SK-N-SH (cell line): ENCODE measurements around the gene PHACTR2. TPM values are rescaled to one million over a fixed set of nuclear protein-coding genes. Genes with fewer than 3 reads are reported as not detected.

Source experiments
- CTCF ChIA-PET: fragments of 300-600, 350-600 bp; formaldehyde crosslinking; extraction: SDS; loops from one replicate; lab custom pipeline; 2021; lab: Yijun Ruan, JAX
- POLR2A ChIA-PET: fragments of 350-600 bp; sonication (Branson Sonifier 250); formaldehyde crosslinking; extraction: SDS; loops from one replicate; lab custom pipeline; 2020; ENCODE audit warnings: antibody characterized with exemption, inconsistent platforms; lab: Yijun Ruan, JAX
- DNase-seq: peaks from one replicate; pipeline ENCODE4 v3.0.0; 2012
- H2AFZ ChIP-seq: fragments of 200-600 bp; sonication (generic); 2 replicates; pipeline ENCODE4 v1.8.1; 2016; ENCODE audit warnings: antibody characterized with exemption, mild to moderate bottlenecking, low read depth
- H3F3A ChIP-seq: fragments of 200-600 bp; sonication (generic); replicated peaks from 2 replicates; pipeline ENCODE3; 2016; ENCODE audit warnings: antibody characterized with exemption, mild to moderate bottlenecking; ENCODE audit not compliant: insufficient read depth
- H3K27ac ChIP-seq, 2 experiments: fragments of 200-500 bp in 1 of 2; fragments of 200-600 bp in 1 of 2; sonication (Bioruptor generic) in 1 of 2; sonication (generic), shearing (Covaris generic) in 1 of 2; 2 replicates each; pipeline versions ENCODE4 v1.5.1 to v1.6.1; 2014 to 2016; ENCODE audit warnings: low read depth in 2 of 2, inconsistent platforms in 1 of 2, low read length in 1 of 2, mild to moderate bottlenecking in 1 of 2, mixed read lengths in 1 of 2
- H3K27me3 ChIP-seq: fragments of 200-600 bp; sonication (generic), shearing (Covaris generic); 2 replicates; pipeline ENCODE4 v1.6.1; 2016; ENCODE audit warnings: mixed run types; ENCODE audit not compliant: insufficient read depth
- H3K36me3 ChIP-seq, 2 experiments: fragments of 200-500 bp in 1 of 2; fragments of 200-600 bp in 1 of 2; sonication (Bioruptor generic) in 1 of 2; sonication (generic) in 1 of 2; replicated peaks in 1 of 2; 2 replicates each; pipeline versions ENCODE3 to v1.5.1; 2014 to 2016; ENCODE audit warnings: low read length in 1 of 2, mild to moderate bottlenecking in 1 of 2; ENCODE audit not compliant: insufficient read depth in 2 of 2, control insufficient read depth in 1 of 2
- H3K4me1 ChIP-seq, 2 experiments: fragments of 200-500 bp in 1 of 2; fragments of 200-600 bp in 1 of 2; sonication (Bioruptor generic) in 1 of 2; sonication (generic), shearing (Covaris generic) in 1 of 2; 2 replicates each; pipeline versions ENCODE4 v1.5.1 to v1.6.1; 2014 to 2016; ENCODE audit warnings: low read depth in 1 of 2, low read length in 1 of 2, mixed run types in 1 of 2; ENCODE audit not compliant: insufficient read depth in 2 of 2, control insufficient read depth in 1 of 2
- H3K4me2 ChIP-seq: fragments of 200-600 bp; sonication (generic), shearing (Covaris generic); 2 replicates; pipeline ENCODE4 v1.6.1; 2017; ENCODE audit warnings: mixed run types
- H3K4me3 ChIP-seq, 2 experiments: fragments of 200-500 bp in 1 of 2; fragments of 200-600 bp in 1 of 2; sonication (Bioruptor generic) in 1 of 2; sonication (generic), shearing (Covaris generic) in 1 of 2; 2 replicates each; pipeline versions ENCODE4 v1.5.1 to v1.8.1; 2014 to 2016; ENCODE audit warnings: low read depth in 2 of 2, inconsistent platforms in 1 of 2, low read length in 1 of 2, mild to moderate bottlenecking in 1 of 2, mixed read lengths in 1 of 2, moderate library complexity in 1 of 2
- H3K79me2 ChIP-seq: fragments of 200-600 bp; sonication (generic); 2 replicates; pipeline ENCODE4 v1.8.1; 2017; ENCODE audit warnings: mild to moderate bottlenecking; ENCODE audit not compliant: insufficient read depth
- H3K9ac ChIP-seq: fragments of 200-600 bp; sonication (generic); 2 replicates; pipeline ENCODE4 v1.6.1; 2017; ENCODE audit warnings: mixed run types
- H3K9me2 ChIP-seq: fragments of 200-600 bp; sonication (generic); 2 replicates; pipeline ENCODE4 v1.6.1; 2017; ENCODE audit warnings: mixed run types
- H3K9me3 ChIP-seq: fragments of 200-600 bp; sonication (generic); 2 replicates; pipeline ENCODE4 v1.6.1; 2017; ENCODE audit warnings: mixed run types, mild to moderate bottlenecking, moderate library complexity
- H4K20me1 ChIP-seq: fragments of 200-600 bp; sonication (generic); 2 replicates; pipeline ENCODE4 v1.6.1; 2017; ENCODE audit warnings: mild to moderate bottlenecking, mixed run types; ENCODE audit not compliant: insufficient read depth
- CHD2 ChIP-seq: fragments of 150-350 bp; IDR thresholded peaks from 2 replicates; pipeline ENCODE4 v1.6.1; 2018; ENCODE audit warnings: low read length; ENCODE audit not compliant: partially characterized antibody
- EP300 ChIP-seq, 2 experiments: IDR thresholded peaks; 2 replicates each; pipeline versions ENCODE4 v1.4.0 to v1.6.1; 2012; ENCODE audit warnings: borderline replicate concordance in 1 of 2, low read depth in 1 of 2, low read length in 1 of 2
- FOXJ3 ChIP-seq: sonication (generic); formaldehyde crosslinking; IDR thresholded peaks from 2 replicates; pipeline ENCODE4 v1.5.1; 2020; ENCODE audit warnings: mild to moderate bottlenecking, missing genetic modification reagents
- GATA2 ChIP-seq: sonication (generic); formaldehyde crosslinking; IDR thresholded peaks from 2 replicates; pipeline ENCODE4 v1.5.0; 2020; ENCODE audit warnings: mild to moderate bottlenecking, missing genetic modification reagents
- NFIC ChIP-seq: IDR thresholded peaks from 2 replicates; pipeline ENCODE4 v1.4.0; 2012; ENCODE audit warnings: borderline replicate concordance
- POLR2AphosphoS5 ChIP-seq: IDR thresholded peaks from 2 replicates; pipeline ENCODE4 v1.6.1; 2012; ENCODE audit warnings: low read depth, low read length
- RCOR1 ChIP-seq: fragments of 150-350 bp; IDR thresholded peaks from 2 replicates; pipeline ENCODE4 v1.6.1; 2017; ENCODE audit warnings: antibody characterized with exemption, low read length
- RFX5 ChIP-seq: IDR thresholded peaks from 2 replicates; pipeline ENCODE4 v1.6.1; 2012; ENCODE audit warnings: mild to moderate bottlenecking, improper control_type of control experiment, low read length
- SMC3 ChIP-seq: IDR thresholded peaks from 2 replicates; pipeline ENCODE4 v1.6.1; 2012; ENCODE audit warnings: low read depth, low read length, improper control_type of control experiment
- TAF1 ChIP-seq: IDR thresholded peaks from 2 replicates; pipeline ENCODE4 v1.6.1; 2012; ENCODE audit warnings: low read depth, mild to moderate bottlenecking, low read length, moderate library complexity, borderline replicate concordance
- TCF12 ChIP-seq: IDR thresholded peaks from 2 replicates; pipeline ENCODE4 v1.4.0; 2012
- TEAD4 ChIP-seq: IDR thresholded peaks from 2 replicates; pipeline ENCODE4 v1.4.0; 2012; ENCODE audit warnings: mild to moderate bottlenecking, borderline replicate concordance; ENCODE audit not compliant: insufficient read depth
- YY1 ChIP-seq: IDR thresholded peaks from 2 replicates; pipeline ENCODE4 v1.4.0; 2012; ENCODE audit warnings: low read depth, mild to moderate bottlenecking
- WGBS: methylation state at CpG from one replicate; pipeline ENCODE4 v1.1.6; 2017; ENCODE audit warnings: low lambda C conversion rate; 5-methylcytosine and 5-hydroxymethylcytosine counted together
- polyA plus RNA-seq, 3 experiments: library from polyadenylated mRNA; depleted of rRNA; stranded (reverse); fragments of >200 nt; gene quantifications; 2 replicates each; pipeline ENCODE4 v1.2.3, GENCODE V29; 2012
- TF ChIP-seq, protein P1 (sequence below): IDR thresholded peaks from 2 replicates; pipeline ENCODE4 v1.4.0; 2012; ENCODE audit warnings: low read depth, borderline replicate concordance
- TF ChIP-seq, protein P2 (sequence below): fragments of 200-600 bp; sonication (generic); IDR thresholded peaks from 2 replicates; pipeline ENCODE4 v1.6.1; 2017; ENCODE audit warnings: antibody characterized with exemption, mild to moderate bottlenecking, moderate library complexity
- TF ChIP-seq, protein P3 (sequence below): IDR thresholded peaks from 2 replicates; pipeline ENCODE4 v1.4.0; 2012; ENCODE audit warnings: low read depth

PHACTR2 gene
- polyA plus RNA-seq, 1 of the 3 experiments (the other 2 are of a cell fraction), result 5.0 TPM

DNA sequence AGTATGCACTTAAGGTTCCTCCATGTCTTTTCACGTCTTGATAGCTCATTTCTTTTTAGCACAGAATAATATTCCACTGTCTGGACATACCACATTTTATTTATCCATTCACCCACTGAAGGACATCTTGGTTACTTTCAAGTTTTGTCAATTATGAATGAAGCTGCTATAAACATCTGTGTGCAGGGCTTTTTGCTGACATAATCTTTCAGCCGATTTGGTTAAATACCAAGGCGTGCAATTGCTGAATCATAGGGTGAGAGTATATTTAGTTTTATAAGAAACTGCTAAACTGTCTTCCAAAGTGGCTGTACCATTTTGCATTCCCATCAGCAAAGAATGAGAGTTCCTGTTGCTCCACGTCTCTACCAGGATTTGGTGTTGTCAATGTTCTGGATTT lies 44.9 kb upstream of the PHACTR2 start:
- 92% methylated on average over 4 of the region's 4 CpGs for WGBS
- H3F3A ChIP-seq, result no peaks in the 10 kb centered on the region
- no peak overlapping the region for H3K4me3 ChIP-seq
- no peaks in the 10 kb centered on the region for H3K9me3 ChIP-seq
- no peaks in the 10 kb centered on the region for H4K20me1 ChIP-seq
- H3K4me1 ChIP-seq, result no peaks in the 10 kb centered on the region; a peak in 2 of 4 replicates
- no peak overlapping the region for H2AFZ ChIP-seq
- no peaks in the 10 kb centered on the region for H3K36me3 ChIP-seq
- TF ChIP-seq CHD2, result no peak
- TF ChIP-seq, protein P1, sequence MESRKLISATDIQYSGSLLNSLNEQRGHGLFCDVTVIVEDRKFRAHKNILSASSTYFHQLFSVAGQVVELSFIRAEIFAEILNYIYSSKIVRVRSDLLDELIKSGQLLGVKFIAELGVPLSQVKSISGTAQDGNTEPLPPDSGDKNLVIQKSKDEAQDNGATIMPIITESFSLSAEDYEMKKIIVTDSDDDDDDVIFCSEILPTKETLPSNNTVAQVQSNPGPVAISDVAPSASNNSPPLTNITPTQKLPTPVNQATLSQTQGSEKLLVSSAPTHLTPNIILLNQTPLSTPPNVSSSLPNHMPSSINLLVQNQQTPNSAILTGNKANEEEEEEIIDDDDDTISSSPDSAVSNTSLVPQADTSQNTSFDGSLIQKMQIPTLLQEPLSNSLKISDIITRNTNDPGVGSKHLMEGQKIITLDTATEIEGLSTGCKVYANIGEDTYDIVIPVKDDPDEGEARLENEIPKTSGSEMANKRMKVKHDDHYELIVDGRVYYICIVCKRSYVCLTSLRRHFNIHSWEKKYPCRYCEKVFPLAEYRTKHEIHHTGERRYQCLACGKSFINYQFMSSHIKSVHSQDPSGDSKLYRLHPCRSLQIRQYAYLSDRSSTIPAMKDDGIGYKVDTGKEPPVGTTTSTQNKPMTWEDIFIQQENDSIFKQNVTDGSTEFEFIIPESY, result no peak
- H3K79me2 ChIP-seq, result no peaks in the 10 kb centered on the region
- ChIA-PET CTCF (no interaction called here), POLR2A (no interaction called here)
- no peaks in the 10 kb centered on the region for H3K27me3 ChIP-seq
- H3K9ac ChIP-seq, result no peak overlapping the region
- H3K9me2 ChIP-seq, result no peaks in the 10 kb centered on the region
- no peak overlapping the region for H3K27ac ChIP-seq
- no peak for DNase-seq
- no peak overlapping the region for H3K4me2 ChIP-seq

DNA sequence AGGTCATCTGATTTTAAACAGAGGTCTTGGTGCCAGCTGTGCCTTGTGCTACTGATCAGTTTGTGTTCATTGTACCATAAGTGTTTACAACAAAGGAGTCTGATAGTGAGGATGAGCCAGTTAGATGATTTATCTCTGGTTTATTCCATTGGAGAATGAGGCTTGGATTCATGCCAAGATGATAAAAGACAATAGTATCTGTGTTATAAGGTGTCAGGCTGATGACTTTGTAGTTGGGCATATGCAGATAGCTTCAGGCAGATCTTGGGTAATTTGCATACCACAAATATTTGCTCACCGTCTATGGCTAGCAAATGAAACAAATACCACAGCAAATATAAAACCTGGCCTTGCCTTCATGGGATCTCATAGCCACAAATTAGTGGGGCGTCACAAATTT lies 43.3 kb upstream of the PHACTR2 start:
- Histone ChIP-seq H3K36me3 (no peaks in the 10 kb centered on the region), H3K4me3 (no peak overlapping the region), H3K4me2 (no peak overlapping the region), H3K27me3 (no peaks in the 10 kb centered on the region), H3K4me1 (no peaks in the 10 kb centered on the region; a peak in 2 of 4 replicates), H3K9me2 (no peaks in the 10 kb centered on the region), H3K79me2 (no peaks in the 10 kb centered on the region), H2AFZ (no peak overlapping the region), H3K9me3 (no peaks in the 10 kb centered on the region), H3F3A (no peaks in the 10 kb centered on the region), H4K20me1 (no peaks in the 10 kb centered on the region), H3K9ac (no peak overlapping the region), H3K27ac (no peak overlapping the region)
- POLR2A ChIA-PET, result no interaction called here
- no peak for TF ChIP-seq TAF1
- TF ChIP-seq, protein P2, sequence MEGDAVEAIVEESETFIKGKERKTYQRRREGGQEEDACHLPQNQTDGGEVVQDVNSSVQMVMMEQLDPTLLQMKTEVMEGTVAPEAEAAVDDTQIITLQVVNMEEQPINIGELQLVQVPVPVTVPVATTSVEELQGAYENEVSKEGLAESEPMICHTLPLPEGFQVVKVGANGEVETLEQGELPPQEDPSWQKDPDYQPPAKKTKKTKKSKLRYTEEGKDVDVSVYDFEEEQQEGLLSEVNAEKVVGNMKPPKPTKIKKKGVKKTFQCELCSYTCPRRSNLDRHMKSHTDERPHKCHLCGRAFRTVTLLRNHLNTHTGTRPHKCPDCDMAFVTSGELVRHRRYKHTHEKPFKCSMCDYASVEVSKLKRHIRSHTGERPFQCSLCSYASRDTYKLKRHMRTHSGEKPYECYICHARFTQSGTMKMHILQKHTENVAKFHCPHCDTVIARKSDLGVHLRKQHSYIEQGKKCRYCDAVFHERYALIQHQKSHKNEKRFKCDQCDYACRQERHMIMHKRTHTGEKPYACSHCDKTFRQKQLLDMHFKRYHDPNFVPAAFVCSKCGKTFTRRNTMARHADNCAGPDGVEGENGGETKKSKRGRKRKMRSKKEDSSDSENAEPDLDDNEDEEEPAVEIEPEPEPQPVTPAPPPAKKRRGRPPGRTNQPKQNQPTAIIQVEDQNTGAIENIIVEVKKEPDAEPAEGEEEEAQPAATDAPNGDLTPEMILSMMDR, result no peak
- no peak for TF ChIP-seq FOXJ3 (CRISPR knock-in tag)
- no peak for TF ChIP-seq SMC3
- no peak for TF ChIP-seq TCF12
- TF ChIP-seq, protein P3, sequence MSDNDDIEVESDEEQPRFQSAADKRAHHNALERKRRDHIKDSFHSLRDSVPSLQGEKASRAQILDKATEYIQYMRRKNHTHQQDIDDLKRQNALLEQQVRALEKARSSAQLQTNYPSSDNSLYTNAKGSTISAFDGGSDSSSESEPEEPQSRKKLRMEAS, result no peak
- no peak for TF ChIP-seq POLR2AphosphoS5
- TF ChIP-seq YY1, result no peak
- TF ChIP-seq NFIC, result no peak
- no peak for TF ChIP-seq EP300 (IDR thresholded peaks at IDR 0.05; ENCODE audit: borderline replicate concordance in 1 of 2, low read depth in 1 of 2, low read length in 1 of 2)
- no peak for TF ChIP-seq GATA2 (CRISPR knock-in tag)
- TF ChIP-seq RFX5, result no peak
- no peak for TF ChIP-seq RCOR1
- no peak for TF ChIP-seq CHD2
- no peak for TF ChIP-seq TEAD4
- 51% methylated on average over 2 of the region's 2 CpGs for WGBS
- CTCF ChIA-PET, result no interaction called here
- DNase-seq, result no peak
